Neural cell (in vitro differentiated cells): ENCODE measurements around the gene CLSTN2. TPM values are rescaled to one million over a fixed set of nuclear protein-coding genes. Genes with fewer than 3 reads are reported as not detected.

ENCODE experiments used
- H2AFZ ChIP-seq: fragments of 200-600, 300-800 bp; sonication (generic), shearing (Covaris generic); 2 replicates; pipeline ENCODE4 v1.6.0; 2014; ENCODE audit warnings: low read depth, mild to moderate bottlenecking, antibody characterized with exemption, low read length, moderate library complexity
- H3F3A ChIP-seq: fragments of 200-600 bp; shearing (Covaris generic); 2 replicates; pipeline ENCODE4 v1.6.1; 2016; ENCODE audit warnings: mild to moderate bottlenecking, moderate library complexity, mixed read lengths, antibody characterized with exemption, low read length; ENCODE audit not compliant: insufficient read depth, poor library complexity, severe bottlenecking
- H3K27ac ChIP-seq: fragments of 200-600, 300-800 bp; sonication (generic), shearing (Covaris generic); 2 replicates; pipeline ENCODE4 v1.5.1; 2014; ENCODE audit warnings: mild to moderate bottlenecking, low read length, moderate library complexity
- H3K27me3 ChIP-seq: fragments of 300-800, 200-600 bp; sonication (generic), shearing (Covaris generic); 2 replicates; pipeline ENCODE4 v1.6.0; 2014; ENCODE audit warnings: mild to moderate bottlenecking, low read depth, low read length, moderate library complexity; ENCODE audit not compliant: insufficient read depth
- H3K36me3 ChIP-seq: fragments of 300-800, 200-600 bp; sonication (generic), shearing (Covaris generic); 2 replicates; pipeline ENCODE4 v1.5.1; 2014; ENCODE audit warnings: mild to moderate bottlenecking, antibody characterized with exemption, low read length, moderate library complexity; ENCODE audit not compliant: insufficient read depth
- H3K4me2 ChIP-seq: fragments of 300-800, 200-600 bp; sonication (generic), shearing (Covaris generic); 2 replicates; pipeline ENCODE4 v1.6.0; 2014; ENCODE audit warnings: mild to moderate bottlenecking, low read length
- H3K4me3 ChIP-seq: fragments of 300-800, 200-600 bp; sonication (generic), shearing (Covaris generic); 2 replicates; pipeline ENCODE4 v1.5.1; 2014; ENCODE audit warnings: mild to moderate bottlenecking, low read length, moderate library complexity
- H3K79me2 ChIP-seq: fragments of 200-600 bp; shearing (Covaris generic); replicated peaks from 2 replicates; pipeline ENCODE4 v1.6.0; 2014; ENCODE audit warnings: mild to moderate bottlenecking, low read length, moderate library complexity; ENCODE audit not compliant: insufficient read depth
- H3K9ac ChIP-seq: fragments of 300-800, 200-600 bp; sonication (generic), shearing (Covaris generic); 2 replicates; pipeline ENCODE4 v1.6.1; 2016; ENCODE audit warnings: mild to moderate bottlenecking, low read length, mixed read lengths
- H3K9me2 ChIP-seq: fragments of 200-600 bp; shearing (Covaris generic); 2 replicates; pipeline ENCODE4 v1.6.1; 2016; ENCODE audit warnings: mild to moderate bottlenecking, low read length, mixed read lengths; ENCODE audit not compliant: insufficient read depth
- H3K9me3 ChIP-seq: fragments of 200-600, 300-800 bp; sonication (generic), shearing (Covaris generic); 2 replicates; pipeline ENCODE4 v1.6.1; 2016; ENCODE audit warnings: mild to moderate bottlenecking, mixed run types, low read length, moderate library complexity, mixed read lengths
- H4K20me1 ChIP-seq: fragments of 200-600 bp; shearing (Covaris generic); 2 replicates; pipeline ENCODE4 v1.6.1; 2016; ENCODE audit warnings: mild to moderate bottlenecking, mixed run types; ENCODE audit not compliant: insufficient read depth
- EP300 ChIP-seq: fragments of 450-650 bp; conservative IDR thresholded peaks from 2 replicates; pipeline ENCODE4 v1.6.1; 2014; ENCODE audit warnings: antibody characterized with exemption, mild to moderate bottlenecking, moderate library complexity; ENCODE audit not compliant: poor library complexity, severe bottlenecking
- EZH2 ChIP-seq: fragments of 200-600, 300-800 bp; shearing (Covaris generic), sonication (generic); IDR thresholded peaks from 2 replicates; pipeline ENCODE4 v1.6.1; 2014; ENCODE audit warnings: antibody characterized with exemption, low read length, borderline replicate concordance, mild to moderate bottlenecking; ENCODE audit not compliant: insufficient read depth, poor library complexity, severe bottlenecking
- MXI1 ChIP-seq: fragments of 450-650 bp; conservative IDR thresholded peaks from 2 replicates; pipeline ENCODE4 v1.6.1; 2014; ENCODE audit warnings: antibody characterized with exemption, mild to moderate bottlenecking; ENCODE audit not compliant: poor library complexity, severe bottlenecking
- POLR2AphosphoS5 ChIP-seq: IDR thresholded peaks from 2 replicates; pipeline ENCODE4 v1.6.1; 2012
- RAD21 ChIP-seq: fragments of 450-650 bp; conservative IDR thresholded peaks from 2 replicates; pipeline ENCODE4 v1.6.1; 2014; ENCODE audit warnings: antibody characterized with exemption, mild to moderate bottlenecking, moderate library complexity
- SMC3 ChIP-seq: fragments of 450-650 bp; conservative IDR thresholded peaks from 2 replicates; pipeline ENCODE4 v1.6.1; 2014; ENCODE audit warnings: antibody characterized with exemption, mild to moderate bottlenecking, moderate library complexity; ENCODE audit not compliant: poor library complexity
- TAF1 ChIP-seq: IDR thresholded peaks from 2 replicates; pipeline ENCODE4 v1.6.1; 2012; ENCODE audit warnings: low read depth
- polyA plus RNA-seq: library from polyadenylated mRNA; depleted of rRNA; stranded (reverse); fragments of >200 nt; gene quantifications from 2 replicates; pipeline ENCODE4 v1.2.3, GENCODE V29; 2014
- TF ChIP-seq, protein P1 (sequence below): fragments of 450-650 bp; IDR thresholded peaks from 2 replicates; pipeline ENCODE4 v1.5.1; 2014; ENCODE audit warnings: antibody characterized with exemption, mild to moderate bottlenecking, moderate library complexity; ENCODE audit not compliant: poor library complexity, severe bottlenecking
- TF ChIP-seq, protein P2 (sequence below): IDR thresholded peaks from 2 replicates; pipeline ENCODE4 v1.6.1; 2012; ENCODE audit warnings: borderline replicate concordance

The CLSTN2 gene
- polyA plus RNA-seq, 1 donor from 2014 or later, result 10.7 TPM

DNA sequence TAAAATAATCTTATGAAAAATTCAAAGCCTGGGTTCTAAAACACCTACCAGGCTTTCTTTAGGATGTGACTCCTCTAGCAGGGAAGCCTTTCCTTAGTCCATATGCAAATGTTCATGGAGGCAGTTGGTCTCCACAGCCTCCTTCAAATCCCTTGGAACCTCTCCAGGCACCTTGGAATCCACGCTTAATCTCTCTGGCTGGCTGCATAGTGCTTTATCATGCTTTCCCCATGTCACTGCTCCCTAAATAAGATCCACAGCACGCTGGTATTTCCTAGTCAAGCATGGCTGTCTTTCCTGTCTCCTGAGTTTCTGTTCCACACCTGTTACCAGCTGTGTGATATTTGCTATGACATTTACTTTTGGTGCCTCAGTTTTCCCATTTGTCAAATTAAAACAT is 71.3 kb downstream of the CLSTN2 start:
- H3K9me3 ChIP-seq, result no peaks in the 10 kb centered on the region
- H3K27ac ChIP-seq, result no peak overlapping the region
- no peak overlapping the region for H3K9ac ChIP-seq
- no peak overlapping the region for H3K4me2 ChIP-seq
- H4K20me1 ChIP-seq, result no peaks in the 10 kb centered on the region
- no peaks in the 10 kb centered on the region for H3K79me2 ChIP-seq
- TF ChIP-seq MXI1 (no peak), RAD21 (no peak), EZH2 (no peak), SMC3 (no peak), TAF1 (no peak), EP300 (no peak), POLR2AphosphoS5 (no peak)
- TF ChIP-seq, protein P1, sequence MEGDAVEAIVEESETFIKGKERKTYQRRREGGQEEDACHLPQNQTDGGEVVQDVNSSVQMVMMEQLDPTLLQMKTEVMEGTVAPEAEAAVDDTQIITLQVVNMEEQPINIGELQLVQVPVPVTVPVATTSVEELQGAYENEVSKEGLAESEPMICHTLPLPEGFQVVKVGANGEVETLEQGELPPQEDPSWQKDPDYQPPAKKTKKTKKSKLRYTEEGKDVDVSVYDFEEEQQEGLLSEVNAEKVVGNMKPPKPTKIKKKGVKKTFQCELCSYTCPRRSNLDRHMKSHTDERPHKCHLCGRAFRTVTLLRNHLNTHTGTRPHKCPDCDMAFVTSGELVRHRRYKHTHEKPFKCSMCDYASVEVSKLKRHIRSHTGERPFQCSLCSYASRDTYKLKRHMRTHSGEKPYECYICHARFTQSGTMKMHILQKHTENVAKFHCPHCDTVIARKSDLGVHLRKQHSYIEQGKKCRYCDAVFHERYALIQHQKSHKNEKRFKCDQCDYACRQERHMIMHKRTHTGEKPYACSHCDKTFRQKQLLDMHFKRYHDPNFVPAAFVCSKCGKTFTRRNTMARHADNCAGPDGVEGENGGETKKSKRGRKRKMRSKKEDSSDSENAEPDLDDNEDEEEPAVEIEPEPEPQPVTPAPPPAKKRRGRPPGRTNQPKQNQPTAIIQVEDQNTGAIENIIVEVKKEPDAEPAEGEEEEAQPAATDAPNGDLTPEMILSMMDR, result no peak
- TF ChIP-seq, protein P2, sequence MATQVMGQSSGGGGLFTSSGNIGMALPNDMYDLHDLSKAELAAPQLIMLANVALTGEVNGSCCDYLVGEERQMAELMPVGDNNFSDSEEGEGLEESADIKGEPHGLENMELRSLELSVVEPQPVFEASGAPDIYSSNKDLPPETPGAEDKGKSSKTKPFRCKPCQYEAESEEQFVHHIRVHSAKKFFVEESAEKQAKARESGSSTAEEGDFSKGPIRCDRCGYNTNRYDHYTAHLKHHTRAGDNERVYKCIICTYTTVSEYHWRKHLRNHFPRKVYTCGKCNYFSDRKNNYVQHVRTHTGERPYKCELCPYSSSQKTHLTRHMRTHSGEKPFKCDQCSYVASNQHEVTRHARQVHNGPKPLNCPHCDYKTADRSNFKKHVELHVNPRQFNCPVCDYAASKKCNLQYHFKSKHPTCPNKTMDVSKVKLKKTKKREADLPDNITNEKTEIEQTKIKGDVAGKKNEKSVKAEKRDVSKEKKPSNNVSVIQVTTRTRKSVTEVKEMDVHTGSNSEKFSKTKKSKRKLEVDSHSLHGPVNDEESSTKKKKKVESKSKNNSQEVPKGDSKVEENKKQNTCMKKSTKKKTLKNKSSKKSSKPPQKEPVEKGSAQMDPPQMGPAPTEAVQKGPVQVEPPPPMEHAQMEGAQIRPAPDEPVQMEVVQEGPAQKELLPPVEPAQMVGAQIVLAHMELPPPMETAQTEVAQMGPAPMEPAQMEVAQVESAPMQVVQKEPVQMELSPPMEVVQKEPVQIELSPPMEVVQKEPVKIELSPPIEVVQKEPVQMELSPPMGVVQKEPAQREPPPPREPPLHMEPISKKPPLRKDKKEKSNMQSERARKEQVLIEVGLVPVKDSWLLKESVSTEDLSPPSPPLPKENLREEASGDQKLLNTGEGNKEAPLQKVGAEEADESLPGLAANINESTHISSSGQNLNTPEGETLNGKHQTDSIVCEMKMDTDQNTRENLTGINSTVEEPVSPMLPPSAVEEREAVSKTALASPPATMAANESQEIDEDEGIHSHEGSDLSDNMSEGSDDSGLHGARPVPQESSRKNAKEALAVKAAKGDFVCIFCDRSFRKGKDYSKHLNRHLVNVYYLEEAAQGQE, result no peak
- H2AFZ ChIP-seq, result no peak overlapping the region
- H3K4me3 ChIP-seq, result no peak overlapping the region
- no peaks in the 10 kb centered on the region for H3K36me3 ChIP-seq
- H3F3A ChIP-seq, result no peaks in the 10 kb centered on the region
- no peaks in the 10 kb centered on the region for H3K9me2 ChIP-seq
- H3K27me3 ChIP-seq, result no peaks in the 10 kb centered on the region

DNA sequence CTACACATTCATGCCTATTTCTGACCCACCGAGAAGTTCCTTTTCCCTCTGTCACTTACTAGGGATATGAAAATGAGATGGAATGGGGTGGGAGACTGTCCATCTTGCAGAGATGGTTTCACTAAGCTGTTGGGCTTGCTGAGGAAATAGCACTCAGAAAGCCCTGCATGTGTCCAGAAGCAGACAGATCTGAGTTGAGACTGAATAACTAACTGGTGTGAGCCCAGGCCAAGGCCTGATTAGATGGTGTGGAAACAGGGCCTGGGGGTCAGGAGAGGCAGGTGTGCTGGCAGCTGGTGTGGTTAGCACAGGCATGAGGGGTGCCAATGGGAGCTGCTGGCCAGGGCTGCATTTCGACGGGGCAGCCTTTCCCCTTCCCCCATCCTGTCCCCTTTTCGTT is 72.1 kb downstream of the CLSTN2 start:
- Histone ChIP-seq H3K79me2 (no peaks in the 10 kb centered on the region), H3K4me2 (no peak overlapping the region), H3F3A (no peaks in the 10 kb centered on the region)

More for the DNA sequence above, 72.1 kb downstream of the CLSTN2 start:
- Histone ChIP-seq H3K36me3 (no peaks in the 10 kb centered on the region), H3K9ac (no peak overlapping the region), H3K27ac (no peak overlapping the region), H3K4me3 (no peak overlapping the region), H3K9me3 (no peaks in the 10 kb centered on the region), H2AFZ (no peak overlapping the region), H3K27me3 (no peaks in the 10 kb centered on the region), H3K9me2 (no peaks in the 10 kb centered on the region), H4K20me1 (no peaks in the 10 kb centered on the region)
- TF ChIP-seq, protein P2, result no peak
- no peak for TF ChIP-seq MXI1
- TF ChIP-seq EZH2, result no peak
- TF ChIP-seq, protein P1, result no peak
- TF ChIP-seq RAD21, result no peak
- no peak for TF ChIP-seq EP300
- no peak for TF ChIP-seq POLR2AphosphoS5
- no peak for TF ChIP-seq SMC3
